ENCODE results near the gene SLC29A4.
"Not testable (repeated sequence)": the region's sequence is repeated elsewhere in the genome, so short reads cannot be mapped to it uniquely, and the experiment has no call there.

SLC29A4 gene, protein sequence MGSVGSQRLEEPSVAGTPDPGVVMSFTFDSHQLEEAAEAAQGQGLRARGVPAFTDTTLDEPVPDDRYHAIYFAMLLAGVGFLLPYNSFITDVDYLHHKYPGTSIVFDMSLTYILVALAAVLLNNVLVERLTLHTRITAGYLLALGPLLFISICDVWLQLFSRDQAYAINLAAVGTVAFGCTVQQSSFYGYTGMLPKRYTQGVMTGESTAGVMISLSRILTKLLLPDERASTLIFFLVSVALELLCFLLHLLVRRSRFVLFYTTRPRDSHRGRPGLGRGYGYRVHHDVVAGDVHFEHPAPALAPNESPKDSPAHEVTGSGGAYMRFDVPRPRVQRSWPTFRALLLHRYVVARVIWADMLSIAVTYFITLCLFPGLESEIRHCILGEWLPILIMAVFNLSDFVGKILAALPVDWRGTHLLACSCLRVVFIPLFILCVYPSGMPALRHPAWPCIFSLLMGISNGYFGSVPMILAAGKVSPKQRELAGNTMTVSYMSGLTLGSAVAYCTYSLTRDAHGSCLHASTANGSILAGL

DNA sequence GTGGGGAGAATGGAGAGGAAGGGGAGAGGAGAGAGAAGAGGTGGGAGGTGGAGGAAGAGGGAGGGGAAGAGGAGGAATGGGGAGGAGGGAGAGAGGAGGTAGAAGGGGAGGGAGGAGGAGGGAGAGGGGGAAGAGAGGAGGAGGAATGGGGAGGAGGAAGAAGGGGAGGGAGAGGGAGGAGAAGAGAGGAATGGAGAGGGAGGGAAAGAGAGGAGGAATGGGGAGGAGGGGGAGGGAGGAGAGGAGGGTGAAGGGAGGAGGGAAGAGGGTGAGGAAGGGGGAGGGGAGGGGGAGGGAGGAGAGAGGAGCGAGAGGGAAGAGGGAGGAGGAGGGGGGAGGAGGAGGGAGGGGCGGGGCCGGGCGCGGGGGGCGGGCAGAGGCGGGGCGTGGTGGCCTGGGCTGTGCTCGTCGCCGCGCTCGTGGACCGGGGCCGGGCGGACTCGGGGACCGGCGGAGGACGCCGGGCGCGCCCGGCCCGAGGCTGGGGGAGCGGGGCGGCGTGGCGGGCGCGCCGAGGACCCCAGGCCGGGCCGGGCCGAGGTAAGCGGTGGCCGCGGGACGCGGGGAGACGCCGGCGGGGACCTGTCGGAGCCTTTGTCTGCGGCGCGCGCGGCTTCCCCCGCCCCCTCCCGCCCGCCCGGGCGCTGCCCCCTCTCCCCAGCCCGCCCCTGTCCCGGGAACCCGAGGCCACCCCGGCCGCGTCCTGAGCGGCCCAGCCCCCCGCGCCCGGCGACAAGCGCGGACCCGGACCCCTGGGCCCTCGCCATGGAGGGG lies at the start of gene SLC29A4:
TSS of gene SLC29A4 (plus strand) at position 401 of the 774 bp plus-strand sequence. CDS start 4,874 bp downstream, outside the sequence.
- DNase-seq: peak; percentile 36

DNA sequence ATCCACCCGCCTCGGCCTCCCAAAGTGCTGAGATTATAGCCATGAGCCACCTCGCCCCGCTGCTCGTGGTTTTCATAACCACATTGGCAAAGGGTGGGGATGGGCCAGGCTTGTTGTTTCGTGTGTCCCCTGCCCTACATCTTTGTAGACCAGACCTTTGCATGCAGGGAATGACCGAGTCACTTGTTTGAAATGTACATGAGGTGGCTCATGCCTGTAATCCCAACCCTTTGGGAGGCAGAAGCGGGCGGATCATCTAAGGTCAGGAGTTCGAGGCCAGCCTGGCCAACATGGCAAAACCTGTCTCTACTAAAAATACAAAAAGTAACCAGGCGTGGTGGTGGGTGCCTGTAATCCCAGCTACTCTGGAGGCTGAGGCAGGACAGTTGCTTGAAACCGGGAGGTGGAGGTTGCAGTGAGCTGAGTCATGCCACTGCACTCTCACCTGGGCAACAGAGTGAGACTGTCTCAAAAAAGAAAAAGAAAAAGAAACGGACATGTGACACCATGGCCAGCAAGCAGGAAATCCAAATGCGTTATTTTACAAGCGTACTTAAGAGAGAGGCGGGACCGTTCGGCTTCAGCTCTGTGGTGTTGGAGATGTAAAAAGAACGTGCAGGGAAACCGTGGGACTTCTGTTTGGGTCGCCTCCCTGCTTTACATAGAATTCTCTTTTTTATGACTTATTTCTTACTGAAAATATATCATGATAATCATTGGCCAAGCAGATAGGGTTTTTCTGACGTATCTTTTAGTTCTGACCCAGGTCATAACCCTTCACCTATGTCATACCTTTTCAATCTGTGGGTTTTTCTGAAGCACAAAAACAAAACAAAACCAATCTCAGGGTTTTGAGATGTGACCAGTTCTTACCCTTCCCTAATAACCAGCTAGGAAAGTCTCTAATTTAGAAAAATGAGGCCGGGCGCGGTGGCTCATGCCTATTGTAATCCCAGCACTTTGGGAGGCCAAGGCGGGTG lies 47.6 kb upstream of the SLC29A4 start:
- no peak for DNase-seq

DNA sequence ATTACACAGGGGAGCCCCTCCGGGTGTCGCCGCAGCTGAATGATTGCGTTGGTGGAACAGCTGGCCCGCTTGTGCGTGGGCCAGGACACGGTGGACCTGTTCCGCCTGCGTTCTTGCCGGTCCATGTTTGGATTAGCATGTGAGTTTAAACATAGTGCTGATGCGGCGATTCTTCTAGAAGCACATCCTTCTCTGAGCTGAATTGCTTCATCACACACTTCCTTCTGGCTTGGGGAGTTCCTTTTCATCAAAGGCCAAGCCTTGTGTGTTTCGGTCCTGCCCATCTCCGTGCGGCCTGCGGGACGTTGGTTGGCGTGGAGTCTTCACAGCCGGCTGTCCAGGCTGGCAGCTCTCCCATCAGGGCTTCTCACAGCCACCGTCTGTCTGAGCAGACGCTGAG lies 45.5 kb upstream of the SLC29A4 start:
- no peak for DNase-seq

DNA sequence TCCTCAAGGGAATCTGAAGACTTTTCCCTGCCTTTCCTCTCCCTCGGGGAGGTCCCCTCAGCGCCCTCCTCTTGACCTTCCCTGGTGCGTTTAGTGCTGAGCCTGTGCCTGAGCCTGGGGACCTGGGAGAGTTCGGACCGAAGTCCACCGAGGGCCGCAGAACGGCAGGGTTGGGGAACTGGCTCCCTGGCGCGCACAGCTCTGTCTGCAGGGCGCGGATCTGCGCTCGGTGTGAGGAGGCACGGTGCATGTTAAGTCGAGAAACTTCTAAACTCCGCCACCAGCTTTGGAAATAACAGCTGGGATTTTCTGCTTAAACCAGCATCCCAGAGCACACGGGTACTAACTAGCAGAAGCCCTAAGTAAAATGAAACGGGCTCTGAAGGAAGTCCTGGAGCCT lies 44.2 kb upstream of the SLC29A4 start:
- DNase-seq: no peak

DNA sequence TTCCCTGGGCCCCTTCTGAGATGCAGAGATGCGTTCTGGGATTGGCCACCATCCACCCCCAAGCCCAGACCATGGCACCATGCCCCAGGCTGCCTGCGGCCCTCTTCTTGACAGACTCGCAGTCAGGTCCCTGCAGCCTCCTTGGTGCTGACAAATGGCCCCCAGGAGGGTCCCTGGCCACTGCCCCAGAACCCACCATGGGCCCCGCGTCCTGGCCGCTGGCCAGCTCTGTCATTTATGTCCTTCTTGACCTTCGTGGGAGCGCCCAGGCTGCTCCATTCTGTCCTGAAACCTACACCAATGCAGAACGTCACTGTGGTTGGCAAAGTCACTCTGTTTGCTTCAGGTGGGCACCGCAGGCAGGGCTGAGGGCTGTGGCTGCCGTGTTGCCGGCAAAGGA lies 39.5 kb upstream of the SLC29A4 start:
- no peak for DNase-seq

DNA sequence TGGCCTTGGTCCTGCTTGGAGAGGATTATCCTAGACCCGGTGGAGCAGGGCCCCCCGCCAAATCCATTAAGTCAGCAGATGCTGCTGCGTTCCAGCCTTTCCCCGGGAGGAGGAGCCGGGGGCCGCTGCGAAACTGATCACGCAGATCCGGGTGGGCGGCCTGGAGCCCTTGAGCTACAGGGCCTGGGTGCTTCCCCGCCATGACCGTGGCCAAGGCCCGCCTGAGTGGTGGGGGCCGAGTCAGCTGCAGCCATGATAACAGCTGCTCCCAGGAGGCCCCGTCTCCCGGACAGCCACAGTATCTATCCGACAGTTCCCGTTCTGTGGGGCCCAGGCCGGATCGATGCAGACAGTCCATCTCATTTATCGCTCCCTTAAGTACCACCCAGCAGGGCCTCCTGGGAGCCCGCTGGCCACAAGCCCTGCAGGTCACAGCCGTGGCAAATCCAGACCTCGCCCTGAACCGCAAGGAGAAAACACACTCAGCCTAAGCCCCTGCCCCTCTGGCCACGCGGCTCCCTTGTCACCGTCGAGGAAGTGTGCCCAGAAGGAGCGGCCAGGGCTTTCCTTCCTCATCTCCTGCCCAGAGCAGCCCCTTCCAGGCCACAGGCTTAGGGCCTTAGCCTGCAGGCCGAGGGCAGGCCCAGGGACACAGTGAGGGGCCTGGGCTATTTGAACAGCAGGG lies 34.4 kb upstream of the SLC29A4 start:
- DNase-seq: no peak

DNA sequence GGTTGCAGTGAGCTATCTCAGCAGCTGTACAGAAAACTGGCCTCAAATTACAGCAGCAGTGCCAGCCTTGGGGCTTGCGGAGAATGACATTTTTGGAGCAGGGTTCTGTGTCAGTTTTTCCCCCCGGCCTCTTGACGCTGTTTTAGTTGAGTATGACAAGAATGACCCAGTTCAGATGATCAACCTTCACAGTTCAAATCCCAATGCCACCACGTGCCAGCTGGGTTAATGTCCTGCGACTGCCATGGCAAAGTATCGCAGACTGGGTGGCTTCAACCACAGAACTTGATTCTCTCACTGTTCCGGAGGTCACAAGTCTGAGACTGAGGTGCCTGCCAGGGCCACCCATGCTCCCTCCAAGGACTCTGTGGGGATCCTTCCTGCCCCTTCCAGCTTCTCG lies 32.0 kb upstream of the SLC29A4 start:
- not testable (repeated sequence) for DNase-seq

DNA sequence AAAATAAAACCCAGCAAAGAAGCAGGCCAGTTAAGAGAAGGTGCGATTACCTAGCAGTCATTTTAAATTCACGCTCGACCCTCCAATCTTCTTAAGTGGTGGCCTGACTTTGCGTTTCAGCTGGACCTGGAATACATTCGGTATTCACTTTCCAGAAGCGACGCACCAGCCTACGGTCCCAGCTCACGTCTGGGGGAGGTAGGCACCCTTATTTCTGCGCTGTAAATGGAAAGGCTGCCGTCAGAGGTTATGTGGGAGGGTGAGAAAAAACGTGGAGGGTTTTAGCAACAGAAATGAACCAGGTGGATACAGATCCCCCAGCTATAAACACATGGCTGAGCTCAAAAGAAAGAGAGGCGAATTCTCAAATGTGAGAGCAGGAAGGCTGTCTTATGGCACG lies 29.2 kb upstream of the SLC29A4 start:
- DNase-seq: not testable (repeated sequence)

DNA sequence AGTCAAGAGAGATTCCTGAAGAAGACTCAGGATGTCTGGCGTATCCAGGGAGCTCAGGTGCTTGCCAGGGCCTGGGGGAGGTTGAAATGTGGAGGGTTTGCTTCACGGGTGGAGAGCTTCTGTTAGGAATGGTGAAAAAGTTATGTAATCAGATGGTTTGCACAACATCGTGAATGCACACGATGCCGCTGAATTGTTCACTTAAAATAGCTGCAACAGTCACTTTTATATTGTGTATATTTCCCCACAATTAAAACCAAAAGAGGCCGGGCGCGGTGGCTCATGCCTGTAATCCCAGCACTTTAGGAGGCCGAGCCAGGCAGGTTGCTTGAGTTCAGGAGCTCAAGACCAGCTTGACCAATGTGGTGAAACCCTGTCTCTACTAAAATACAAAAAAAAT lies 28.4 kb upstream of the SLC29A4 start:
- not testable (repeated sequence) for DNase-seq

DNA sequence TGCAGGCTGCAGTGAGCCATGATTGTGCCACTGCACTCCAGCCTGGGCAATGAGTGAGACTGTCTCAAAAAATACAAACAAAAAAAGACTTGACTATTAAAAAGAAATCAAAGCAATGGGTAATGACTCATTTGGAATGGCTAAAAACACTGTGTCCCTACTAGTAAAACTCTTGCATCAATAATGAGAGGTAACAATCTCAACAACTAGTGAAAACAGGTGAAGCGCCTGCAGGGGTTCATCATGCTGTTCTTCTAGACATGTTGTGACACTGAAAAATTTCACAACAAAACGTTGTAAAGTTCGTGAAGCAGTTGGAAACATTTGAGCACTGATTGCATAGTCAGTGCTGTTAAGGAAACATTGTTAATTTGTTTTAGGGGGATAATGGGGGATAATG lies 26.9 kb upstream of the SLC29A4 start:
- no peak for DNase-seq

DNA sequence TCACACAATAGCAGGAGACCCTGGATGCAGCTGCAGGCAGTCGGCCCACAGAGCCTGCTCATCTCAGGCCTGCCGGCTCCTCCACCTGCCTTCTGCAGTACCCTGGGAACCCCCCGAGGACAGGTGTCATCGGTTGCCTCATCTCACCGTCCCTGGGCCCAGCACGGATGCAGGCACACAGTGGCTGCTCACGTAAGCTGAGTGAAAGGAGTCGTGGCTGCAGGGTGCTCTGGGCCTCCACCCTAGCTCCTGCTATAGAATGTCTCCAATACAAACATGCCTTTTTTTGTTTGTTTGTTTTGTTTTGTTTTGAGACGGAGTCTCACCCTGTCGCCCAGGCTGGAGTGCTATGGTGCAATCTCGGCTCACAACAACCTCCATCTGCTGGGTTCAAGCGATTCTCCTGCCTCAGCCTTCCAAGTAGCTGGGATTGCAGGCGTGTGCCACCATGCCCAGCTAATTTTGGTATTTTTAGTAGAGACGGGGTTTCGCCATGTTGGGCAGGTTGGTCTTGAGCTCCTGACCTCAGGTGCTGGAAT lies 22.1 kb upstream of the SLC29A4 start:
- DNase-seq: not testable (repeated sequence)

DNA sequence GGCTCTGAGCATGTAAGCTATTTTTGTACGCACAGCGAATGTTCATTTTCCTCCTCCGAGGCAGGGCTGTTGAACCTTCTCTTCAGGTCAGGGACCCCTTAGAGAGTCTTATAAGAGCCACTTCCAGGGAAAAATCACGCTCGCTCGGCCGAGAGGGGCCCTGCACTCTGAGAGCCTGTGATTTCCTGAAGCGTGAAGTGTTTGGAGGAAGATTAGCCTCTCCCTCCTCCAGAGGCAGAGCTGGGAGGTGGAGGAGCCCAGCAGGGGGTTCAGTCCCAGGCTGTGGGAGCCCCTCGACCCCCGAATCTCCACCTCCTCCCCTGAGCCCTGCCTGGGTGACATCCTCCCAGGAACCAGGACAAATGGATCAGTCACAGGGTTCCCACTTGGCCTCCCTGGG lies 19.7 kb upstream of the SLC29A4 start:
- DNase-seq: not testable (repeated sequence)

DNA sequence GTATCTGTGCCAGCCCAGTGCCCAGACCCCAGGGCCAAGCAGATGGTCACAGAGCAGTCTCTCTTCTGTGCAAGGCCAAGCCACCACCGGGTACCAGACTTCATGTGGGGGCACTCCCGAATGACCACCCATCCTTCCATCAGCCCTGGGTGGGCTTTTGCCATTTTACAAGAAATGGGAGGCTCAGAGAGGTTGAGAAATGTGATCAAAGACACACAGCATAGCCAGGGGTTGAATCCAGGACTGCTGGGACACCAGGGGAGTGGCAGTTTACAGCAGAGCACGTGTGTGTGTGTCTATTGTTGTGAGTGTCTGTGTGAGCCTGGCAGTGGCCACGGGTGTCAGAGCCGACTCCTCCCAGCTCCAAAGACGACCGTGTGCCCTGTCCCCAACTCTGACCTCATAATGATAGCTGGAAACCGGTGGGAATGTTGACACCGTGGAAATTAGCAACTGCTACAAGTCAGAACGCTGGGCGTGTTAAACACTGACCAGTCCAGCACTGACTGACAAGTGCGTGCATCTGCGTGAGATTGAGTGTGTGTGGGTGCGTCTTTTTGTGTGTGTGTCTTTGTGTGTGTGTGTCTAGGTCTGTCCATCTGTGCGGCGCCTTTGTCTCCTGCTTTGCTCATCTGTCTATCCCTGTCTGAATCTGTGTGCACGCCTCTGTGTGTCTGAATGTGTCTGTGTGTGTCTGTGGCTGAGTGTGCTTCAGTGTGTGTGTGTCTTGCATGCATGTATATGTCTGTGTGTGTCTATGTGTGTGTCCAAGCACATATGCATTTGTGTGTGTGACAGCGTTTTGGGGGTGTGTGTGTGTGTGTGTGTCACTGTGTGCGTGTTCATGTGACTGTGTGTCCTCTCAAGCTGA lies 17.2 kb upstream of the SLC29A4 start:
- DNase-seq: no peak

DNA sequence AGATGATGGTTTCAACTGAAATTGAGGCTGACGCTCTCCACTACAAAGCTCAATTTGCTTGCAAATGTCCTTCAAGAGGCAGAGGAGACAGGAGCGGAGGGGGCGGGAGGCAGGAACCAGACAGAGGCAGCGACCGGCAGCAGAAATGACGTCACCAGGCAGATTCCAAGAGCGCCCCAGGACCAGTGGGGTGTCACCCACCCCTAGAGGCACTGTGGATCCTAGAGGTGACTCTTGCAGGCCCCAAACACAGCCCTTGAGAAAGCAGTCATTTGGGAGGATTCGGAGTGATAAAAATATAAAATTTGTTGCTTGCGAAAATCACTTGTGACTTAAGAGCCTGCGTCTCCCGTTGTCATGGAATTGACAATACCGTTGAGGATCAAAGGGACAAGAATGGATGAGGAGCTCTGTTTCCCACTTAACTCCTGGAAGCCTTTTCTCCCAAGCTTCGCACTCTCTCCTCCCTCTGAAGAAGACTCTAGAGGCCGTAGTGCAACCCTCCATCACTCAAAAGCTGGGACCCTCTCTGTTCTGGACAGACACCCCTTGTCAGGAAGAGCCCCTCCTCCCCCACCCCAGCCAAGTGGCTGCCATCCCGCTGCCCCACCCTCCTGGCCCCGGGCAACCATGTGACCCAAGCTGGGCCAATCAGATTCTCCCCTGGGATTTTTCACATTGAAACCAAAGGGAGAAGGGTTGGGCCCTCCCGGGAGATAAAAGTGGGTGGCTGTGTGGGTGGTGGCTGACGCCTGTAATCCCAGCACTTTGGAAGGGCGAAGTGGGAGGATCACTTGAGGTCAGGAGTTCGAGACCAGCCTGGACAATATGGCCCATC lies 16.3 kb upstream of the SLC29A4 start:
- DNase-seq: no peak

DNA sequence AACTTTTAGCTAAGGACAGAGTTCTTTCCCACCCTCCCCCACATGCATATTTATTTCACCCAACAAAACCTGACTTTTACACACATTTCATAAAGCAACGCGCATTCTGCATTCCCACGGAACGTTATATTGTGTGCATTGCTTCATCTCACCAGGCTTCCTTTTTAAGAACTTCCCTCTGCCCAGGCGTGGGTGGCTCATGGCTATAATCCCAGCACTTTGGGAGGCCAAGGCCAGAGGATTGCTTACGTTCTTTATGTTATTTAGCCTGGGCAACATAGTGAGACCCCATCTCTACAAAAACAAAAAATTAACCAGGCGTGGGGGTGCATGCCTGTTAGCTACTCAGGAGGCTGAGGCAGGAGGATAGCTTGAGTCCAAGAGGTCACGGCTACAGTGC lies 14.9 kb upstream of the SLC29A4 start:
- DNase-seq: not testable (repeated sequence)

DNA sequence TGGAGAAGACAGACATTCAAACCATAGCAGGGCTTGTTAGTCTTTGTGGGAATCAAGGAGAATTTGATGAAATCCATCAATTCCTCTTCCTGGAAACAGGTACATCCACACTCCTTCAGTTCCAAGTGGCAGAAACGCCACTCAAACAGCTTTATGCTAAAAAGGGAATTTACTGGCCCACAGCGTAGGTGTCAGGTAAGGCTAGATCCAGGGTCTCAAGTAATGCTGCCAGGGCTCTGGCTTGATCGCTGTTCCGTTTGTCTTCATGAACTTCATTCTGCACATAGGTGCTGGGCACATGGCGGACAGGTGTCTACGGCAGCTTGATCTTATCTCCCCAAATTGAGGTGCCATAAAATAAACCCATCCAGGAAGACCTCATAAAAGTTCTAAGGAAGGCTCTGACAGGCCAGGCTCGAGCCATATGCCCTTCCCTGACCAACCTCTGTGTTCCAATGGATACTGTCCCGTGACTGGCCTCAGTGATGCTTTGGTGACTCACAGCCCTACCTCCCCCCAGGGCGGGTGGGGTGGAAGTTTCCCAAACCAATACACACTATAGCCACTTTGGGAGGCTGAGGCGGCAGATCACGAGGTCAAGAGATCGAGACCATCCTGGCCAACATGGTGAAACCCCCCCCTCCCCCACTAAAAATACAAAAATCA lies 12.6 kb upstream of the SLC29A4 start:
- not testable (repeated sequence) for DNase-seq

DNA sequence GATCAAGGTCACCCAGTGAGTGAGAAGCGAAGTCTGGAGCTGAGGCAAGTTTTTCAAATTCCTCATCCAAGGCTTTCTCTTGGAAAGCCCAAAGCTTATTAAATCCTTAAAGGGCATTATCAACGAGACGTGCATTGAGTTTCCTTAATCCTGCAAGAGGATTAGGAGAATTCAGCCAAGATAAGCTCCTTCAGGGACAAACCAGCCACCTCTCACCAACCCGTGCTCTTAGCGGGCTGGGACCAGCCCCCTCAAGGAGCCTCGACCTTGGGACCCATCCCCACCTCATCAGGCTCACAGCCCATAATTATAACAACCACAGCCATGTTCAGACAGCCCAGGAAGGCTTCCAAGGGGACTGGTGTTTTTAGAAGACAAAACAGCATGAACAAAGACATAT lies 12.0 kb upstream of the SLC29A4 start:
- DNase-seq: no peak

DNA sequence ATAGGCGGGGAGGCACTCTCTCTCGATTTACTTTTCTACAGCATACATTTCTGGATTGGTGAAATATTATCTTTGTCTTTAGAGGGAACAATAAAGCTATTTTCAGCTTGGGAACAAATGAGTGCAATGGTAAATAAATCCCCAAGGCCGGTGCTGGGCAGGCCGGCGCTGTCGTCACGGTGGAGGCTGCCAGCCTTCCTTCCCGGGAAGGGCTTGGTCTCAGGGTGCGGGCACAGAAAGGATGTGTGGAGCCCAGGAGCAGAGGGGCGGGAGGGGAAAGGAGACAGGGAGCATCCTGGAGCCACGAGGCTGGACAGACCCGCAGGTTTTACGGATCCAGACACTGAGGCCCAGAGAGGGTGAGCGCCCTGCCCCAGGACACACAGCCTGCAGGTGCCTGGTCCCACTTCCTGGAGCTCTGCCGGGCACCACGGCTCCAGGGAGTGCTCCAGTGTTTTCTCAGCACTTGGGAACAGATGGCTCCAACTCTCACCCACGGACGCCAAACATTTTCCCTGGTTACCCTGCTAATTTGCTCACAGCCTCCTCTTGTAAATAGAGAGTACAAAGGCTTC lies 8.8 kb upstream of the SLC29A4 start:
- not testable (repeated sequence) for DNase-seq

DNA sequence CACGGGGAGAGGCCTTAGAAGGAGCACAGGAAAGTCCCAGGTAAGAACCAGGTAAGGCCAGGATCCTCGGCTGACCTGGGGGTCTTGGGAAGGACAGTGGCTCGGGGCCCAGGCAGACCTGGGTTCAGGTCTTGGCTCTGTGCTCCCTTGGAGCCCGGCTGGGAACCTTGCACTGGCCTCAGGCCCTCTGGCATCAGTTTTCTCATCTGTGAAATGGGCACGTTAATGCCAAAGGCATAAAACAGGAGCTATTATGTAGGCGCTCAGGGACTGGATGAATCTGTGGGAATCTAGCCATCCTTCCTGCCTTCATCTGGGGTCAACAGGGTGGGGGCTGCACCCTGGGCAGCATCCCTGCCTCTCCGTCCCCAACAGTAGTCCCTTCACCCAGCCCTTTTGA lies 8.3 kb upstream of the SLC29A4 start:
- DNase-seq: no peak
